ENCODE data around the gene INAFM2.
A peak's percentile ranks its signal among the peaks of the same experiment; 100 is the strongest.

The INAFM2 gene

DNA sequence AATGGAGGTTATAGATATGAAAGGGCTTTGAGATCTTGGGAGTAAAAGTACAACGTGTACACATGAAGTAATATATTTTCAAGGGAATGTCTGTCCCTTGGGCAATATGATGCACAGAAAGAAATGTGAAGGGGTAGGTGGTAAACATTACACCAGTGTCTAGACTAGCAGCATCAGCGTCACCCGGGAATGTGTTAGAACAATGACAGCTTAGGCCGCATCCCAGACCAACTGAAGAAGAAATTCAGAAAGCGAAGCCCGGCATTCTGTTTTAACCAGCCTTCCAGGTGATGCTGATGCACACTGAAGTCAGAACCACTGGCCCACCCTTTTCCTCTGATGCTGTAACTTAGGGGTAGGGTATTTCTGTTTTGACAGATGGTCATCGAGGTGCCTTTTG is 6.3 kb downstream of the INAFM2 start:
- no peak for DNase-seq (ENCODE audit: low read depth)

DNA sequence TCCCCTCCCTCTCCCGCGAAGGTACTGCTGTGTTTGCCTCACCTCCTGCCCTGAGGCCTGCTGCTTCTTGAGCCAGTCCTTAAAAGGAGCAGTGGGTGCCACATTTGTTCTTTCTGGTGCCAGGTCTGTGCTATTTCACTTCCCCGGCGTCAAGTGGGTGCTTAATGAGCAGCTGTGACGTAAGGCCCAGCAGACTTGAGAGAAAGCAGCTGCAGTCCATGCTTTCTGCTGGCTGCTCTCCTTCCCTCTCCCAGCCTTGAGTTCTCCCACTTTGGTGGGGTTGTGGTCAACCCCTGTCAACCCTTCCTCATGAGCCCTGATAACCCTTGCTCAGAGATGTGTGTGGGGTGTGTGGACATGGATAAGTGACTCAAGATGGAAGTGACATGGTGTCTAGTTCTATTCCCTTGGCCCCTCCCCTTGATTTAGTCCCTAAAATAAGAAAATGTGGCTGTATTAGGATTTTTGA is 6.9 kb downstream of the INAFM2 start:
- DNase-seq (ENCODE audit: low read depth), result no peak

GRCh38 chr15:40331026-40331425 is 7.5 kb downstream of the INAFM2 start:
- DNase-seq (ENCODE audit: low read depth), result no peak

DNA sequence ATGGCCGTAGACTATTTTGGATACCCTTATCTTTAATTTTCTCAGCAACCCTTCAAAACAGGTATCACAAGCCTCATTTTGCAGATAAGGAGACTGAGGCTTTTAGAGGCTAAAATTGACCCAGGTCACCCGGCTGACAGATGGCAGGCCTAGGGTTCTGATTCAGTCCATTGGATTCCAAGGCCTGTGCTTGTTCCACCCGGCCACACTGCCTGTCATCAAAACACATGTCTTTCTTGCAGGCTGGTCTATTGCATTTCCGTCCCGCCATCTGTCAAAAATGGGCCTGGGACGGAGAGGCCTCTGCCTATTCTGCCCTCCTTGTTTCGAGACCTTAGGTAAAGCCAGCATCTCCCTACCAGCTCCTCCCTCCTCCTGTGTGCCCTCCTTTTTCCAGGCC is 8.1 kb downstream of the INAFM2 start:
- DNase-seq (ENCODE audit: low read depth), result no peak

- no peak for DNase-seq (ENCODE audit: low read depth)
Measured at GRCh38 chr15:40332113-40332781, 8.8 kb downstream of the INAFM2 start.

GRCh38 chr15:40333922-40334492 is 10.5 kb downstream of the INAFM2 start:
- no peak for DNase-seq (ENCODE audit: low read depth)

DNA sequence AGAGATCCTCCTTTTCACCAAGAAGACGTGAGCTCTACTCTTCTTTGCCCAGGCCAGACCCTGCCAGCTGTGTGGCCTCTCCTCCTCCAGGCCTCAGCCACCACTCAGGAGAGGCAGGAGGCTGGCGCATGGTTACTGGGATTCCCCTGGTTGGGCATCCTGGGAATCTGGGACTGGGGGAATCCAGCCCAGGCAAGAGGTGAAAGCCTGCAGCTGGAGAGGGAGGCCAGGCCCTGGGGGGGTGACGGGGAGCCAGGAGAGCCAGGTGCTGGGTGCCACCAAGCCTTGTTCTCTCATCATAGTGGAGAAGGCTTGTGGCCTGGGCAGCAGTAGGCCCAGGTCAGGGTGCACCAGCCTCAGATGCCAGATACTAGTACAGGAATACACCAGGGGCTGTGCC is 11.0 kb downstream of the INAFM2 start:
- no peak for DNase-seq (ENCODE audit: low read depth)

DNA sequence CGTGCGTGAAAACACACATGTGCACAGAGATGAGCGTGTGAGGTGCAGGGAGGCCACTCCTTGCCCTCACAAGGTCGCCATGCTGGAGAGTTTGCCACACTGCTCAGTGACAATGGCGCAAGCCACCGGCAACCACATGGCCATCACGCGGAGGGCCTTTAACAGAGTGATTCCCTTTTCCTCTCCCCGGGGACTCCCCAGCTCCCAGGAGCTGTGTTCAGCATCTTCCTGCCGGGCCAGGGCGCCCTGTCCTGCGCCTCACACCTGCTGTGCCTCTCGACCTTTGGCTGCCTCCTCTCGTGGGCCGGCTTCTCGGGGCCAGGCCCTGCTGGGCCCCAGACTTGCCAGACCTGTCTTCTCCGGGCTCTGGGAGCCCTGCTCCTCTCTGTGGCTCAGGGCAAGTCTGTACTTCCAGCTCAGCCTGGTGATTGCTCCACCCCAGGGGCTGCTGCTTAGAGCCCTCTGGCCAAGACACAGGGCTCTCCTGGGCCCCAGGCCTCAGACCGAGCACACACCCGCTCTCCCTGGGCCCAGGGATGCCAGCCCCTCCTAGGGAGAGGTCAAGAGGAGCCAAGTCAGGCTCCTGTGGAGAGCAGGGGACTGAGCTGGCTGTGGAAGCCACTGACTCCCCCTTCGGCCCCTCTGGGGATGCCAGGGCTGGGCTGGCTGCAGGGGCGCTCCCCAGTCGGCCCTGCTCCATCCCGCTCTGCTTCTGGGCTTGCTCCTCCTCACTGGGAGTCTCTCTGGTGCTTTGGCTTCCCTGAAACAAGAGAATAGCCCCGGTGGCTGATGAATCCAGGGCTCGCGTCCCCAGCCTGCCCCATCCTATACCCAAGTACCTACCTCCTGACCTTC is 11.7 kb downstream of the INAFM2 start:
- no peak for DNase-seq (ENCODE audit: low read depth)

DNA sequence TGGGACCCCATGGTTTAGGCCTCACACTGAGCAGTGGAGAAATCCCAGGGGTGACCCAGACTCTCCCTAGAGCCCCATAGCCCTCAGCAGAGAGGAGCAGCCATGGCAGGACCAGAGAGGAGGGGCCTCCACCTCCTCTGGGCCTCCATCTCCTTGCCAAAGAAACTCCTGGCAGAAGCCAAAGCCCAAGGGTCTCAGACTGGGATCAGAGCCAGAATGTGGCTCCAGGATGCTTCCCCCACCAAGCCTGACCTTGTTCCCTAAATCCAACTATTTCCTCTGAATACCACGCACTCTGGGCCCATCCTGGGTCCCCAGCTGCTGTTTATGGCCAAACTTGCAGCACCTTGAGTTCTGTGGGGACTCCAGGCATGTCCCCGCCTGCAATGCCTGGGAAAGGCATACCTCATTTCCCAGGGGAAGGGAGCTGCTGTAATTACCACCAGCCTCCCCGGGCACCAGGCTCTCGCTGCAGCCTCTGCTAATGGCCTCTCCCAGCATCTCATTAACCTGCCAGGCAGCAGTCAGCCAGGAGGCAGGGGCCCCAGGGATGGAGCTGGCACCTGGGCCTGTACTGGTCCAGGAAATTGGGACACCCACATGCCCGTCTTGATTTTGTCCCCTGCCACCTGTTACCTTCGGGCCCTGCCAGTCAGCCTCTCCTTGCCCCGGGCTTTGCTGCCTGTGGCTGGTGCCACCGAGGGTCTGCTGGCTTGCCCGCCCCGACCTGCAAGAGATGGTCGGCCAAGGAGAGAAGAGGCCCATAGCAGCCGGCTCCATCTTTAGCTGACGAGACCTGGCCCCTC is 12.6 kb downstream of the INAFM2 start:
- DNase-seq (ENCODE audit: low read depth), result no peak

DNA sequence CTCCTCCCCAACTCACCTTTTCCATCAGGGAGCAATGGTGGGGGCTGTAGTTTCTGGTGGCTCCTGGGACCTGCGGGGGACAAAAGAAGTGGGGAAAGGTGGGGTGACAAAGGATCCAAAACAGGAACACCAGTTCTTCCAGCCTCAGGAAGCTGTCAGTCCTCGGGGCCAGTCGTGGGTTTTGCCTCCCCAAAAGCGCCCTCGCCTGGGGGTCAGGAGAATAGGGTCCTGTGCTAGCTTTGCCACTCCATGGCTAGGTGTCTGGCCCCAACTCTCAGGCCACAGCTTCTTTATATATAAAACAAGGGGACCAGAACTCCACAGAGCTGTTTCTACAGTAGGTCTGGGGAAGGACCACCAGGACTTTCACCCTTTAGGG is 13.2 kb downstream of the INAFM2 start:
- no peak for DNase-seq (ENCODE audit: low read depth)

- no peak for DNase-seq (ENCODE audit: low read depth)
Measured at GRCh38 chr15:40337597-40337996, 14.1 kb downstream of the INAFM2 start.

DNA sequence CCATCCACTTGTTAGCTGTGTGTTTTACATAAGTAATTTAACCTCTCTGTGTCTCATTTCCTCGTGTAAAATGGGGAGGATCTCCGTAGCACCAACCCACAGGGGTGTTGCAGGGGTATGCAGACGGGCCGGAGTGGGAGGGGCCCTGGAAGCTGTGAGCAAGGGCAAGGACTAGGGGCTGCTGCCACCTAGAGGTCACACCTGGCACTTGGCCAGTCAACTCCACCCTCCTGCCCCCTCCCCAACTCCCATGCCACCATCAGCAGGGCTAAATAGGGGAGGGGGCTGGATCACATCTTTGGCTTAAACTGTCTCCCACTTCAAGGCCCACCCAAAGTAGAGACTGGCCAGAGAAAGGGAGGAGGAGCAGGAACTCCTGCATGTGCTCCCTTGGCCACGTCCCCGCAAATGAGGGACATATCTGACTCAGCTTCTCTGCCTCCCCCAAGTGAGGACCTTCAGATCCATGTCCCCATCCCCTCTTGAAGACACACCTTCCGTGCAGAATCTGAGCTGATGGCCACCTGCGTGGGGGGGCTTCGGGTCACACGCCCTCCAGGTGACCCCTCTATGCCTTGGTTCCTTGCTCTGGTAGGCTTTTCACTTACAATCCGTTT is 14.7 kb downstream of the INAFM2 start:
- peak; percentile 61 for DNase-seq (ENCODE audit: low read depth)

- no peak for DNase-seq (ENCODE audit: low read depth)
Measured at GRCh38 chr15:40338921-40339620, 15.6 kb downstream of the INAFM2 start.

DNA sequence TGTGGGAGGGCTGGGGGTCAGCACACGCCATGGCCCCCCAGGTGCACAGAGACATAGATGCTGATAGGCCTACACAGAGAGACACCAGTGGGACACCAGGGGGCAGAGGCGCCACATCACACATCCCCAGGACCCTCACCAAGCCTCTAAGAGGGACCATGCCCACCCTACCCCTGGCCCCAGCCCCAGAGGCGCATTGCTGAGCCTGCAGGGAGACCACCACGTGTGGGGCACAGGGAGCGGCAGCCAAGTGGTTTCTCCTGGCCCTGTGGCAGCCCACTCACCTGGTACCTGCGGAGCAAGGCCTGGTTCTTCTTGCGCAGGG is 16.1 kb downstream of the INAFM2 start:
- no peak for DNase-seq (ENCODE audit: low read depth)

- no peak for DNase-seq (ENCODE audit: low read depth)
Measured at GRCh38 chr15:40340038-40340739, 16.7 kb downstream of the INAFM2 start.

GRCh38 chr15:40340740-40341400 is 17.4 kb downstream of the INAFM2 start, which contains the start of gene CCDC9B:
TSS of gene CCDC9B (minus strand) at chr15:40340939. CDS start at chr15:40340819, 120 bp downstream.
- DNase-seq (ENCODE audit: low read depth), result no peak

DNA sequence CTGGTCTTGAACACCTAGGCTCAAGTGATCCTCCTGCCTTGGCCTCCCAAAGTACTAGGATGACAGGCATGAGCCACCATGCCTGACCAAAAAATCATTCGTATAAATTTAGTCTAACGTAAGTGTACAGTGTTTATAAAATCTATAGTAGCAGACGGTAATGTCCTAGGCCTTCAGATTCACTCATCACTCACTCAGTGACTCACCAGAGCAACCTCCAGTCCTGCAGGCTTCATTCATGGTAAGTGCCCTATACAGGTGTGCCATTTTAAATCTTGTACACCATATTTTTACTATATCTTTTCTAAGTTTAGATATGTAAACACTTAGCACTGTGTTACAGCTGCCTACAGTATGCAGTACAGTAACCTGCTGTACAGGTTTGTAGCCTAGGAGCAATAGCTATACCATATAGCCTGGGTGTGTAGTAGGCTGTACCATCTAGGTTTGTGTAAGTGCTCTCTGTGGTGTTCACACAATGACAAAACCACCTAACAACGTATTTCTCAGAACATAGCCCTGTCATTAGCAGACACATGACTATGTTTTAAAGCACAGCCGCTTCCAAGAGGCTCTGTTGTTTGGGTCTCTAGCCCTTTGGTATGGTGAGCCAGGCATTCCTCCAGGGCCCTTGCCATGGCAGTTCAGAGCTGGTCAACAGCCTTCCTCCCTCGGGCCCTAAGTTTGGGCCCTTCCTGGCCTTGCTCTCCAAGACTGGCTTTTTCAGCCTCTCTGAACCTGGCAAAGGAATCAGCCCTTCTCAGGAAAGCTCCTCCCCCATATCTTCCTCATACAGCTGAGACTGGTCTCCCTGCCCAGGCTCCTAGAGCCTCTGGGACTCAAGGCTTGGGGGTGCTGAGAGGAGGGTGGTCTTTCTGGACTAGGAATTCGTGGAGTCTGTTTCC is 19.2 kb downstream of the INAFM2 start:
- no peak for DNase-seq (ENCODE audit: low read depth)

DNA sequence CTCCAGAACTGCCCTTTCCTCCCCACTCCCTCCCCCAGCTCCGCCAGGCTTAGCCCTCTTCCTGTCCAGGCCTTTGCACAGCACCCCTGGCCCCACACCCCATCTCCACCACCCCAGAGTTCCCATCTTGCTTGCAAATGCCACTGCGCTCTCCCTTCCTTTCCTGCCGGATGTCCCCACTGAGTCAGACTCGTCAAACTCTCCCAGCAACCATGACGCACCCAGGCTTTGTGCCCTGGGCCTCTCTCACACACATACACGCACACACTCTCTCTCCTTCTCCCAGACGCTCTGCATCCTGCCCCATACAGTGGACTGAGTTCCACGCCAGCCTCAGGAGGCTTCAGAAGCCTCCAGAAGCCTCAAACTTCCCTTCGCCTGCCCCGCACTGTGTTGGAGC is 20.0 kb downstream of the INAFM2 start:
- DNase-seq (ENCODE audit: low read depth), result no peak

DNA sequence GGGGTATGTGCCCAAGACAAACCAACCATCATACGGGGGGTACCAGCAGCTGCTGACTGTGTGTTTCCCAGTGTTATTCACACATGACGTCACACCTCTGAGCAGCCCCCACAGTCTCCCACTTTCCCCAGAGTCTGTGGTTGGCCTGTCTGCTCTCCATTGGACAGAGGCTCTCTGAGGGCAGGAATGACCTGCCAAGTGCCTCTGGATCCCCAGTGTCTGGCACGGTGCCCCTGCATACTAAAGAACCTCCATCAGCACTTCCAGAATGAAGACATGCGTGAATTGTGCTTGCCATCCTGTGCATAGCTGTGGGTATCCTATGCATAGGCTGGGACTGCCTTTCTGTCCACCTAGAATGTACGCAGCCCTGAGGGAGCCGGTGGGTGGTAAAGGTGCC is 20.7 kb downstream of the INAFM2 start:
- no peak for DNase-seq (ENCODE audit: low read depth)

All from stimulated activated CD8-positive, alpha-beta memory T cell treated with anti-CD3 and anti-CD28 coated beads, Interleukin-7, amount 100 ng/mL, for 24 hours (primary cell).